ENCODE measurements around the gene BCAS3.

The BCAS3 gene

DNA sequence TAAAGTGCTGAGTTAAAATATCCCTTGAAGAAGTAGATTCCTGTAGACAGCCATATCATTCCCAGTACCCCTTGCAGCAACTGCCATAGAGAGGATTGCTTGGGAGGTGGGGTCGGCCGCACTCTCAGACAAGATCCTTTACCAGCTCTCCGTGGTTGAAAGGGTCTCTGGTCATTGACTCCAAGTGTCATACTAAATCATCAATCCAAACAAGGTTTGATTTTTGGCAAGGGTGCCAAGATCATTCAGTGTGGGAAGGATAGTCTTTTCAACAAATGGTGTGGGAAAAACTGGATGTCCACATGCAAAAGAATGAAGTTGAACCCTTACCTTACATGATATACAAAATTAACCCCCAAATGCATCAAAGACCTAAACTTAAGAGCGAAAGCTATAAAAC, 743.8 kb downstream of the BCAS3 start:
- Histone ChIP-seq H3K27me3 (no peaks in the 10 kb centered on the region), H3K4me1 (no peaks in the 10 kb centered on the region; the same call in 1 of the 2 replicates), H3K36me3 (no peaks in the 10 kb centered on the region), H3K9me3 (no peaks in the 10 kb centered on the region), H3K4me3 (ENCODE audit: low read depth, low read length) (no peak overlapping the region)
- TF ChIP-seq CTCF (IDR thresholded peaks at IDR 0.05; ENCODE audit: low read depth, low read length), result no peak
- DNase-seq, result no peak

DNA sequence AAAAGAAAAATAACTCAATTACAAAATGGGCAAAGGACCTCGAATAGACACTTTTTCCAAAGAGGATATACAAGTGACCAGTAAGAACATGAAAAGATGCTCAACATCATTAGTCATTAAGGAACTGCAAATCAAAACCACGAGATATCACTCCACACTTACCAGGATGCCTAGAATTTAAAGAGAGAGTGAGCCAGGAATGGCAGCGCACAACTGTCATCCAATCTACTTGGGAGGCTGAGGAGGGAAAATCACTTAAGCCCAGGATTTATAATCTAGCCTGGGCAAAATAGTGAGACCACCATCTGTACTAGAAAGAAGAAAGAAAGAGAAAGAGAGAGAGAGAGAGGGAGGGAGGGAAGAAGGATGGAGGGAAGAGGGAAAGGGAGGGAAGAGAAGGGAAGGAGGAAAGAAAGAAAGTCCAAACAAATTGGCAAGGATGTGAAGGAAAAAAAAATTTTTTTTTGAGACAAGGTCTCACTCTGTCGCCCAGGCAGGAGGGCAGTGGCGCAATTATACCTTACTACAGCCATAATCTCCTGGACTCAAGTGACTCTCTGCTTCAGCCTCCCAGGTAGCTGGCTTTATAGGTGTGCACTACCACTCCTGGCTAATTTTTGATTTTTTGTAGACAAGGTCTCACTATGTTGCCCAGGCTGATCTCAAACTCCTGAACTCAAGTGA, 744.6 kb downstream of the BCAS3 start:
- DNase-seq, result no peak
- Histone ChIP-seq H3K4me1 (no peaks in the 10 kb centered on the region), H3K36me3 (no peaks in the 10 kb centered on the region), H3K4me3 (ENCODE audit: low read depth, low read length) (no peak overlapping the region), H3K27me3 (no peaks in the 10 kb centered on the region), H3K9me3 (no peaks in the 10 kb centered on the region)
- TF ChIP-seq CTCF (IDR thresholded peaks at IDR 0.05; ENCODE audit: low read depth, low read length), result no peak

DNA sequence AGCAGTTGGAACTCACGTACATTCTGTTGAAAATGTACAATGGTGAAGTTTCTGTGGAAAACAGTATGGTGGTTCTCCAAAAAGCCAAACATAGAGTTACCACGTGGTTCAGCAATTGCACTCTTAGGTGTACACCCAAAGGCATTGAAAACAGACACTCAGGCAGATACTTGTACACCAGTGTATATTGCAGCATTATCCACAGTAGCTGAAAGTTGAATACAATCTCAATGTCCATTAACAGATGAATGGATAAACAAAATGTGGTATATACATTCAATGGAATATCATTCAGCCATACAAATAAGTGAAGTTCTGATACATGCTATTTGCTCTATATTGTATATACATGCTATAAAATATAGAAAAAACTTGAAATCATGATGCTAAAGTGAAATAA, 745.2 kb downstream of the BCAS3 start:
- Histone ChIP-seq H3K36me3 (no peaks in the 10 kb centered on the region), H3K27me3 (no peaks in the 10 kb centered on the region), H3K4me3 (ENCODE audit: low read depth, low read length) (no peak overlapping the region), H3K9me3 (no peaks in the 10 kb centered on the region), H3K4me1 (no peaks in the 10 kb centered on the region)
- no peak for DNase-seq
- TF ChIP-seq CTCF (IDR thresholded peaks at IDR 0.05; ENCODE audit: low read depth, low read length), result no peak

- no peak for TF ChIP-seq CTCF (IDR thresholded peaks at IDR 0.05; ENCODE audit: low read depth, low read length)
These were observed 746.5 kb downstream of the BCAS3 start for GRCh38 chr17:61423967-61424649.

DNA sequence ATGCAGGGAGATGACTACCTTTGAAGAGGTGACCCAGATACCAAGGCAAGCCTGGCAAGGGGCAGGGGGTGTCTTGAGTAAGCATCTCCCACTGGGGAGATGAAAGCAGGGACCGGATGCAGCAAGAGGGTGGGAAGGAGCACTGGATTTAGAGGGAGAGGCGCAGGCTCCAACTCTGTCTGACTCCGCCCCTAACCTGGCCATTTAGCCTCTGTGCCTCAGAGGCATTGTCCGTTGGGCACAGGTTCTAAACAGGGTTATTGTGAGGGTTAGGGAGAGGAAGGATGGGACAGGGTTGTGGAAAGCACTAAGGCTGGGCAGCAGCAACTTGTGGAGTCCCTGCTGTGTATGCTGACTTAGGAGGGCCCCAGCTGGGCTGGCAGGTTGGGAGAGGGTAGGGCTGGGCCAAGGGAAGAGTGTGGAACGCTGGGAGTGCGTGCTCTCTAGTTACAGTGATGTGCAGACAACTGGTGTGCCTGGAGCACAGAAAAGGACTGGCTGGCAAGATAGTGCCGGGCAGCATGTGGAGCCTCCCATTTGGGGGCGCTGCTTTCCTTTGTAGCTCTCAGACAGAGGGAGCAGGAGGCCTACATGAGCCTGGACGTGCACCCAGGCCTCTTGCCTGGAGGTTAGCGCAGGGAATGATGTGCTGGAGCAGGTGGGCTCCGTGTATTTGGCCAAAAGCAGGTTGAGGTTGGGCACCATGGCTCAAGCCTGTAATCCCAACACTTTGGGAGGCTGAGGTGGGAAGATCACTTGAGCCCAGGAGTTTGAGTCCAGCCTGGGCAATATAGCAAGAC, 748.2 kb downstream of the BCAS3 start:
- Histone ChIP-seq H3K27me3 (no peaks in the 10 kb centered on the region), H3K4me3 (ENCODE audit: low read depth, low read length) (no peak overlapping the region), H3K4me1 (no peaks in the 10 kb centered on the region), H3K9me3 (no peaks in the 10 kb centered on the region), H3K36me3 (no peaks in the 10 kb centered on the region)
- peak; percentile 47 for TF ChIP-seq CTCF (IDR thresholded peaks at IDR 0.05; ENCODE audit: low read depth, low read length)
- DNase-seq, result peak; percentile 48

More at GRCh38 chr17:61423967-61424649, 746.5 kb downstream of the BCAS3 start:
- no peaks in the 10 kb centered on the region for H3K4me1 ChIP-seq
- no peaks in the 10 kb centered on the region for H3K9me3 ChIP-seq
- H3K4me3 ChIP-seq (ENCODE audit: low read depth, low read length), result no peak overlapping the region
- no peak for DNase-seq
- H3K36me3 ChIP-seq, result no peaks in the 10 kb centered on the region
- no peaks in the 10 kb centered on the region for H3K27me3 ChIP-seq
